SK-N-SH (cell line): Measurements from ENCODE around the gene INPP5B. TPM values are rescaled to one million over a fixed set of nuclear protein-coding genes. Genes with fewer than 3 reads are reported as not detected.

Experiments used
- CTCF ChIA-PET: fragments of 300-600, 350-600 bp; formaldehyde crosslinking; extraction: SDS; loops from one replicate; lab custom pipeline; 2021; lab: Yijun Ruan, JAX
- POLR2A ChIA-PET: fragments of 350-600 bp; sonication (Branson Sonifier 250); formaldehyde crosslinking; extraction: SDS; loops from one replicate; lab custom pipeline; 2020; ENCODE audit warnings: antibody characterized with exemption, inconsistent platforms; lab: Yijun Ruan, JAX
- DNase-seq: peaks from one replicate; pipeline ENCODE4 v3.0.0; 2012
- H2AFZ ChIP-seq: fragments of 200-600 bp; sonication (generic); 2 replicates; pipeline ENCODE4 v1.8.1; 2016; ENCODE audit warnings: antibody characterized with exemption, mild to moderate bottlenecking, low read depth
- H3F3A ChIP-seq: fragments of 200-600 bp; sonication (generic); replicated peaks from 2 replicates; pipeline ENCODE3; 2016; ENCODE audit warnings: antibody characterized with exemption, mild to moderate bottlenecking; ENCODE audit not compliant: insufficient read depth
- H3K27ac ChIP-seq, 2 experiments: fragments of 200-500 bp in 1 of 2; fragments of 200-600 bp in 1 of 2; sonication (Bioruptor generic) in 1 of 2; sonication (generic), shearing (Covaris generic) in 1 of 2; 2 replicates each; pipeline versions ENCODE4 v1.5.1 to v1.6.1; 2014 to 2016; ENCODE audit warnings: low read depth in 2 of 2, inconsistent platforms in 1 of 2, low read length in 1 of 2, mild to moderate bottlenecking in 1 of 2, mixed read lengths in 1 of 2
- H3K27me3 ChIP-seq: fragments of 200-600 bp; sonication (generic), shearing (Covaris generic); 2 replicates; pipeline ENCODE4 v1.6.1; 2016; ENCODE audit warnings: mixed run types; ENCODE audit not compliant: insufficient read depth
- H3K36me3 ChIP-seq, 2 experiments: fragments of 200-500 bp in 1 of 2; fragments of 200-600 bp in 1 of 2; sonication (Bioruptor generic) in 1 of 2; sonication (generic) in 1 of 2; replicated peaks in 1 of 2; 2 replicates each; pipeline versions ENCODE3 to v1.5.1; 2014 to 2016; ENCODE audit warnings: low read length in 1 of 2, mild to moderate bottlenecking in 1 of 2; ENCODE audit not compliant: insufficient read depth in 2 of 2, control insufficient read depth in 1 of 2
- H3K4me1 ChIP-seq, 2 experiments: fragments of 200-500 bp in 1 of 2; fragments of 200-600 bp in 1 of 2; sonication (Bioruptor generic) in 1 of 2; sonication (generic), shearing (Covaris generic) in 1 of 2; 2 replicates each; pipeline versions ENCODE4 v1.5.1 to v1.6.1; 2014 to 2016; ENCODE audit warnings: low read depth in 1 of 2, low read length in 1 of 2, mixed run types in 1 of 2; ENCODE audit not compliant: insufficient read depth in 2 of 2, control insufficient read depth in 1 of 2
- H3K4me2 ChIP-seq: fragments of 200-600 bp; sonication (generic), shearing (Covaris generic); 2 replicates; pipeline ENCODE4 v1.6.1; 2017; ENCODE audit warnings: mixed run types
- H3K4me3 ChIP-seq, 2 experiments: fragments of 200-500 bp in 1 of 2; fragments of 200-600 bp in 1 of 2; sonication (Bioruptor generic) in 1 of 2; sonication (generic), shearing (Covaris generic) in 1 of 2; 2 replicates each; pipeline versions ENCODE4 v1.5.1 to v1.8.1; 2014 to 2016; ENCODE audit warnings: low read depth in 2 of 2, inconsistent platforms in 1 of 2, low read length in 1 of 2, mild to moderate bottlenecking in 1 of 2, mixed read lengths in 1 of 2, moderate library complexity in 1 of 2
- H3K79me2 ChIP-seq: fragments of 200-600 bp; sonication (generic); 2 replicates; pipeline ENCODE4 v1.8.1; 2017; ENCODE audit warnings: mild to moderate bottlenecking; ENCODE audit not compliant: insufficient read depth
- H3K9ac ChIP-seq: fragments of 200-600 bp; sonication (generic); 2 replicates; pipeline ENCODE4 v1.6.1; 2017; ENCODE audit warnings: mixed run types
- H3K9me2 ChIP-seq: fragments of 200-600 bp; sonication (generic); 2 replicates; pipeline ENCODE4 v1.6.1; 2017; ENCODE audit warnings: mixed run types
- H3K9me3 ChIP-seq: fragments of 200-600 bp; sonication (generic); 2 replicates; pipeline ENCODE4 v1.6.1; 2017; ENCODE audit warnings: mixed run types, mild to moderate bottlenecking, moderate library complexity
- H4K20me1 ChIP-seq: fragments of 200-600 bp; sonication (generic); 2 replicates; pipeline ENCODE4 v1.6.1; 2017; ENCODE audit warnings: mild to moderate bottlenecking, mixed run types; ENCODE audit not compliant: insufficient read depth
- EP300 ChIP-seq, 2 experiments: IDR thresholded peaks; 2 replicates each; pipeline versions ENCODE4 v1.4.0 to v1.6.1; 2012; ENCODE audit warnings: borderline replicate concordance in 1 of 2, low read depth in 1 of 2, low read length in 1 of 2
- EZH2phosphoT487 ChIP-seq: fragments of 200-600 bp; sonication (generic); IDR thresholded peaks from 2 replicates; pipeline ENCODE4 v1.6.1; 2017; ENCODE audit warnings: low read depth, mixed run types, mild to moderate bottlenecking, antibody characterized with exemption, moderate library complexity, borderline replicate concordance
- FOXJ3 ChIP-seq: sonication (generic); formaldehyde crosslinking; IDR thresholded peaks from 2 replicates; pipeline ENCODE4 v1.5.1; 2020; ENCODE audit warnings: mild to moderate bottlenecking, missing genetic modification reagents
- FOXM1 ChIP-seq: IDR thresholded peaks from 2 replicates; pipeline ENCODE4 v1.4.0; 2012; ENCODE audit warnings: low read depth, mild to moderate bottlenecking
- MEF2A ChIP-seq: IDR thresholded peaks from 2 replicates; pipeline ENCODE4 v1.4.0; 2012; ENCODE audit warnings: low read depth, borderline replicate concordance
- POLR2AphosphoS5 ChIP-seq: IDR thresholded peaks from 2 replicates; pipeline ENCODE4 v1.6.1; 2012; ENCODE audit warnings: low read depth, low read length
- RCOR1 ChIP-seq: fragments of 150-350 bp; IDR thresholded peaks from 2 replicates; pipeline ENCODE4 v1.6.1; 2017; ENCODE audit warnings: antibody characterized with exemption, low read length
- SIN3A ChIP-seq: IDR thresholded peaks from 2 replicates; pipeline ENCODE4 v1.6.1; 2012; ENCODE audit warnings: low read depth, mild to moderate bottlenecking, low read length, moderate library complexity, borderline replicate concordance
- TEAD4 ChIP-seq: IDR thresholded peaks from 2 replicates; pipeline ENCODE4 v1.4.0; 2012; ENCODE audit warnings: mild to moderate bottlenecking, borderline replicate concordance; ENCODE audit not compliant: insufficient read depth
- YY1 ChIP-seq: IDR thresholded peaks from 2 replicates; pipeline ENCODE4 v1.4.0; 2012; ENCODE audit warnings: low read depth, mild to moderate bottlenecking
- WGBS: methylation state at CpG from one replicate; pipeline ENCODE4 v1.1.6; 2017; ENCODE audit warnings: low lambda C conversion rate; 5-methylcytosine and 5-hydroxymethylcytosine counted together
- polyA plus RNA-seq, 3 experiments: library from polyadenylated mRNA; depleted of rRNA; stranded (reverse); fragments of >200 nt; gene quantifications; 2 replicates each; pipeline ENCODE4 v1.2.3, GENCODE V29; 2012
- TF ChIP-seq, protein P1 (sequence below): IDR thresholded peaks from 2 replicates; pipeline ENCODE4 v1.4.0; 2012; ENCODE audit warnings: low read depth, borderline replicate concordance

Gene INPP5B
- polyA plus RNA-seq, 1 of the 3 experiments (the other 2 are of a cell fraction): 10.5 TPM

DNA sequence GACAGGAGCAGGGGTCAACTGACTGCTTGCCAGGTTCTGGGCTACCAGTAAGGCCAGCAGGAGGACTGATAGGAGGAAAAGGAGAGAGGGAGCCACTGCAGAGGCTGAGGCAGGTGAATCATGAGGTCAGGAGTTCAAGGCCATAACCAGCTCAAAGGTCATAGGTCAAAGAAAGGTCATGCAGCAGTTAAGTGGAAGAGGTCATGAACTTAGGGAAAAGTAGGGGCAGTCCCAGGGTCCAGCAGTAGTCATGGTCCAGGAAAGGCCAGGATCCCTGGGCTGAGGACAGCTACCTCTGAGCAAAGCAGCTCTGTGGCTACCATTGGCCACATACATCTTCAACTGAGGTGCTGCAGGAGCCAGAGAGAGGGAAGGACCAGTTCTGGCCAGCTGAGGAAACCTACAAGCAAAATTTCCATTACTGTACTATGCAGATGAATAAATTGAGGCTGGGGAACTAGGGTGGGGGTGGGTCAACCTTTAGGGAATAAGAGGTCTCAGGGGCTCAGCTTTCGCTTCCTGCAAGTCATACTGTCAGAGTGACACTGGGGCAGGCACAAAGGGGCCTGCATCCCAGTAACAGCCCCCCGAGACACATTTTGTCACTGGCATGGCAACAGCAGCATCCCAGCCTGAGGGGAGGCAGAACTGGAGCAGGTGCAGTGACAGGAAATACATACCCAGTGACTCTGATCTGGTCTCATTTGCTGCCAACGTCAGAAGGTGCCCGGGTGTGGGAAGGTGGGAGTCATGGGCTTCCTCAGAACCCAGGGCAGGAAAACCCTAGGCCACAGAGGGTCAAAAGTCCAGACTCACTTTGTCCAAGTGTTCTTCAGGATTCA, 5.2 kb upstream of the INPP5B start:
- no peak overlapping the region for H3K27ac ChIP-seq
- H4K20me1 ChIP-seq: no peaks in the 10 kb centered on the region
- H3K36me3 ChIP-seq: peaks cover 0 to 7% of the 10 kb centered on the region in 2 experiments
- CTCF ChIA-PET: no interaction called here
- no peaks in the 10 kb centered on the region for H3F3A ChIP-seq
- H3K4me1 ChIP-seq: no peaks in the 10 kb centered on the region; a peak in 1 of 4 replicates
- H2AFZ ChIP-seq: no peak overlapping the region
- H3K79me2 ChIP-seq: no peaks in the 10 kb centered on the region
- no peaks in the 10 kb centered on the region for H3K27me3 ChIP-seq
- no peak overlapping the region for H3K4me2 ChIP-seq
- WGBS: 79% methylated on average over 3 of the region's 4 CpGs
- DNase-seq: no peak
- H3K9ac ChIP-seq: no peak overlapping the region
- TF ChIP-seq POLR2AphosphoS5 (no peak), EP300 (IDR thresholded peaks at IDR 0.05; ENCODE audit: borderline replicate concordance in 1 of 2, low read depth in 1 of 2, low read length in 1 of 2) (no peak), RCOR1 (no peak), TEAD4 (no peak)
- TF ChIP-seq, protein P1, sequence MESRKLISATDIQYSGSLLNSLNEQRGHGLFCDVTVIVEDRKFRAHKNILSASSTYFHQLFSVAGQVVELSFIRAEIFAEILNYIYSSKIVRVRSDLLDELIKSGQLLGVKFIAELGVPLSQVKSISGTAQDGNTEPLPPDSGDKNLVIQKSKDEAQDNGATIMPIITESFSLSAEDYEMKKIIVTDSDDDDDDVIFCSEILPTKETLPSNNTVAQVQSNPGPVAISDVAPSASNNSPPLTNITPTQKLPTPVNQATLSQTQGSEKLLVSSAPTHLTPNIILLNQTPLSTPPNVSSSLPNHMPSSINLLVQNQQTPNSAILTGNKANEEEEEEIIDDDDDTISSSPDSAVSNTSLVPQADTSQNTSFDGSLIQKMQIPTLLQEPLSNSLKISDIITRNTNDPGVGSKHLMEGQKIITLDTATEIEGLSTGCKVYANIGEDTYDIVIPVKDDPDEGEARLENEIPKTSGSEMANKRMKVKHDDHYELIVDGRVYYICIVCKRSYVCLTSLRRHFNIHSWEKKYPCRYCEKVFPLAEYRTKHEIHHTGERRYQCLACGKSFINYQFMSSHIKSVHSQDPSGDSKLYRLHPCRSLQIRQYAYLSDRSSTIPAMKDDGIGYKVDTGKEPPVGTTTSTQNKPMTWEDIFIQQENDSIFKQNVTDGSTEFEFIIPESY: no peak
- no peaks in the 10 kb centered on the region for H3K9me3 ChIP-seq
- POLR2A ChIA-PET: no interaction called here
- H3K9me2 ChIP-seq: no peaks in the 10 kb centered on the region
- no peak overlapping the region for H3K4me3 ChIP-seq

DNA sequence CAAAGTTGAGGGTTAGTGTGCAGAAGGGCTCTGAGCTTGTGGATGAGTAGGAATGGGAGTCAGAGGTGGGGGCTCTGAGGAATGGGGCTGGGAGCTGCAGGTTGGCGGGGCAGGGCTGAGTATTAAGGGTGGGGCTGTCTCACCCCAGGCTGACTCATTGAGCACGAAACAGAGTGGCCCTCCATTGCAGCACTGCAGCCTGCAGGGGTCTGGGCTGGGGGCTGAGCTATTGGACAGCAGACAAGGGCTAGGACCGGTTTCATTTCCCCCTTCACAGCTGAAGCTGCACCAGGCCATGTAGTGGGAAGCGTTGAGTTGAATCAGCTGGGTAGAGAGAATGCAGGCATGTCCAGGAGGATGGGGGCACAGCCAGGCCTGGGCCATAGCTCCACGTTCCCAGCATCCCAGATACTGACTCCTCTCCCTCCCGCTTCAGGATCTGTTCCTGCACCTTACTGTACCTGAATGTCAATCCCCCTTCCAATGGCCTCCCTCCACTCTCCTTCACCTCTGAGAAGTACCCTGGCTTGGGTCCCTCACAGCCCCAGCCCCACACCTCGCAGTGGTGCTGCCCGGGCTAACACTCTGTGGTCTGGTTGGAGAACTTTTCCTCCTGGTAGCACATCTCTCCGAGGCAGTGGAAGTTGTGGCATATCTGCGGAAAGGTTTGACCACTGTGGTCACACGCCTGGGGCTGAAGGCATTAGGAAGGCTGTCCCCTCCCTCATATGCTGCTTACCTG, 4.4 kb upstream of the INPP5B start:
- H3F3A ChIP-seq: no peaks in the 10 kb centered on the region
- H3K9me3 ChIP-seq: no peaks in the 10 kb centered on the region
- no peak overlapping the region for H3K27ac ChIP-seq
- no peaks in the 10 kb centered on the region for H3K9me2 ChIP-seq
- ChIA-PET POLR2A (no interaction called here), CTCF (no interaction called here)
- H3K4me2 ChIP-seq: no peak overlapping the region
- peaks cover 0 to 2% of the 10 kb centered on the region in 2 experiments; a peak in 1 of 4 replicates for H3K4me1 ChIP-seq
- peaks cover 0 to 1% of the 10 kb centered on the region in 2 experiments for H3K36me3 ChIP-seq
- H3K9ac ChIP-seq: no peak overlapping the region
- H3K79me2 ChIP-seq: peaks cover 3% of the 10 kb centered on the region; the same call in 1 of the 2 replicates
- H3K4me3 ChIP-seq: no peak overlapping the region
- H4K20me1 ChIP-seq: no peaks in the 10 kb centered on the region
- 92% methylated on average over 11 of the region's 11 CpGs for WGBS
- no peak overlapping the region for H2AFZ ChIP-seq
- DNase-seq: no peak
- no peaks in the 10 kb centered on the region for H3K27me3 ChIP-seq
- TF ChIP-seq FOXJ3 (CRISPR knock-in tag): no peak
- no peak for TF ChIP-seq SIN3A
- TF ChIP-seq YY1: no peak
- TF ChIP-seq FOXM1: no peak
- no peak for TF ChIP-seq MEF2A
- no peak for TF ChIP-seq EZH2phosphoT487
- TF ChIP-seq, all 33 proteins: peak for 0
